HTERT RPE-1 (cell line): ENCODE measurements around the gene ETNK2.

Experiments used
- in situ Hi-C: fragments of 300-500 bp; cut with MboI; formaldehyde crosslinking; loops from 4 replicates; pipeline ENCODE4 v1.14.3; 2020; ENCODE audit warnings: low sequenced_read_pairs

The ETNK2 gene

GRCh38 chr1:204178487-204179281 is 26.8 kb upstream of the ETNK2 start:
- in situ Hi-C loops: no loop called here

DNA sequence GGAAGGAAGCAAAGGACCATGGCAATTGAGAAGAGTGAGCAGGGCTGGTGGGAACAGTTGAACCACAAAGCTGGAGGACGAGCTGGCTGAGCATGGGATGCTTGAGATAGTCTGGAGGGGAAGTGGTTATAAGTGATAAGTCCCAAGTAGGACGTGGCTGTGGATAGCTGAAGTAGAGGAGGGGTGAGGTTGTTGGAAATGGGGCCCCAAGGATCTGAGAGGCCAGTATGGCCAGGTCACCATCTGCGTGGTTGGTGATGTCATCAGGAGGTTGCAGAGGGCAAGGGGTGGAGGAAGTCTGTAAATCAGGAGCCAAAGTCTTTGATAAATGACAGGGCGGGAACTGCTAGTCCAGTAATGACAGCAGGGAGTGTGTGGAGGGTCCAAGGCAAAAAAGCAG is 25.3 kb upstream of the ETNK2 start:
- in situ Hi-C loops: no loop called here

GRCh38 chr1:204176049-204176448 is 24.2 kb upstream of the ETNK2 start:
- in situ Hi-C loops: no loop called here

- in situ Hi-C loops: loop anchor here (25.0 kb wide), 1 partner anchor 187 kb away; the partner anchor contains the start of gene PLEKHA6
These were observed 23.1 kb upstream of the ETNK2 start for GRCh38 chr1:204174958-204175357.

DNA sequence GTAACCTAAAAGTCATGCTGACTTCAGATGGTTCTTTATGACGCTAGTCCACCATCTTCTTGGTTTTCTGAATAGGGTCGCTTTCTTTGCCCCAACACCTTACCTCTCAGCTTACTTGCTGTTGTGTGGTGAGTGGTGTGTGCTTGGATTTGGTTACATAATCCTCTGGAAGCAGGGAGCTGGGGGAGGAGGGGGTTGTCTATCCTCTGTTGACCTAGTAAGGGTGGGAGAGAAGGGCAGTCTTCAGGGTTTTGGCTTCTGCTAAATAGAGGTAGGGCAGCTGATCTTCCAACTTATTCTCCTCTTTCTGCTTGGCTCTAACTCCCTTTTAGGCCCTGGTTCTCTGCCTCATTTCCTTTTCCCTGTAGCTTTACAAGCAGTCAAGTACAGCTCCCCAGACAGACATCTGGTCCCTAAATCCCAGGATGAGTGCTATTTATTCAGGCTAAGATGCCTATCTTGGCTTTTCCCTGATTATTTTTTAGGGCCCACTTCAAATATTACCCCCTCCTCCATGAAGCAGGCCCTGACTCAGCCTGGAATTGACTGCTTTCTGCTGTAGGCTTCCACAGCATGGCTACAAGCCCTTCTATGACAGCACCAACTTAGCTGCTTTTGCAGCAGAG is 20.7 kb upstream of the ETNK2 start:
- in situ Hi-C loops: loop anchor here (25.0 kb wide), 1 partner anchor 190 kb away; the partner anchor contains the start of gene PLEKHA6

- in situ Hi-C loops: loop anchor here (25.0 kb wide), 1 partner anchor 191 kb away; the partner anchor contains the start of gene PLEKHA6
These were observed 19.9 kb upstream of the ETNK2 start for GRCh38 chr1:204171751-204172178.

DNA sequence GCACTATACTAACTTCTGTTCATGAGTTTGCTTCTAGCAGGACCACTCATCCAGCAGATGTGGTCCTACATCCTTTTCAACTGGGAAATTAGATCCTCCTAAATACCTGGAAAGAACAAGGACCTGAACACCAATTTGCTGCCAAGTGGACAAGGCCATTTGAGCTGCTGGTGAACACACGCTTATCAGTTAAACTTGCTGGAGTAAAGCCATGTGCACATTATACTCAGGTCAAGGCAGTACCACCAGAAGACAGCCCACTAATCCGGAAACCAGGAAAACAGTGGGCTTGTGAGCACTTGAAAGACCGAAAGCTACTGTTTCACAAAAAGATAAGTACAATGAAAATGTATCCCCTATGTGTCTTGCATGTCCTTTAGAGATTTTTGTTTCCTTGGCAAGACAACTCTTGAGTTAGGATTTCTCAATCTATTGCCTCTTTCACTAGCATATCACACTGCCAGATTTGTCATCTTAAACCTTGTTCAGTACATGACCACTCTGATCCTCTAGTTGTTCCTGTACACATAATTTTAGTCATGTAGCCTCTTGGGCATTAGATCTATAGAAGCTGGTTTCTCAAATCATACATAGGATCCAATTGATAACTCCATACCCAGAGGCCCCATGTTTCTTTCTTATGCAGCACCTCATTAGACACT is 18.8 kb upstream of the ETNK2 start:
- in situ Hi-C loops: loop anchor here (25.0 kb wide), 1 partner anchor 192 kb away; the partner anchor contains the start of gene PLEKHA6

DNA sequence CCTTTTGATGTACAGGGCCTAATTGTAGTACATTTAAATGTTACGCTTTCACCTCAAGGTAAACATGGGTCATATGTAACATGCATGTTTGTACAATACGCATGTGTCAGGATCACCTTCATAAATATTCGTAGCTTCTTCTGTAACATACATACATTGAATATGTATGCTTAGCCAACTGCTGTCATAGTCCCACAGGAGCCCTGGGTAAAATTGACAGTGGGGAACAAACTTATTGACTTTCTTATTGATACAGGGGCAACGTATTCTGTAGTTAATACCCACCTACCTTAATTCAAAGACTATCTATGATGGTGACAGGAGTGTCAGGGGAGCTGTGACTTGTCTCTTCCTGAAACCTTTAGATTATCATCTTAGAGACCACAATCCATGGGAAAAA is 18.0 kb upstream of the ETNK2 start:
- in situ Hi-C loops: loop anchor here (25.0 kb wide), 1 partner anchor 192 kb away; the partner anchor contains the start of gene PLEKHA6

DNA sequence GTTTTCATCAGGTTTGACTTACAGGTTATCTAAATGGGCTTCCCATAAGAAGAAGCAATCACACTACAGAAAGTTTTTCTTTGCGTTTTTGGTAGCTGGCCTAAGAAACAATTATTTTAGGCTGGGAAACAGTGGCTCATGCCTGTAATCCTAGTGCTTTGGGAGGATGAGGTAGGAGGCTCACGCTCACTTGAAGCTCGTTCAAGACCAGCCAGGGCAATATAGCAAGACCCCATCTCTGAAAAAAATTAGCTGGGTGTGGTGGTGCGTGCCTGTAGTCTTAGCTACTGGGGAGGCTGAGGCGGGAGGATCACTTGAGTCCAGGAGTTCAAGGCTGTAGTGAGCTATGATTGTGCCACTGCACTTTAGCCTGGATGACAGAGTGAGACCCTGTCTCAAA is 15.9 kb upstream of the ETNK2 start:
- in situ Hi-C loops: loop anchor here (25.0 kb wide), 1 partner anchor 195 kb away; the partner anchor contains the start of gene PLEKHA6

- in situ Hi-C loops: loop anchor here (25.0 kb wide), 1 partner anchor 196 kb away; the partner anchor contains the start of gene PLEKHA6
These were observed 14.4 kb upstream of the ETNK2 start, which contains the start of gene REN for GRCh38 chr1:204166219-204166618. Gene REN, minus strand, starts transcription at chr1:204166337. Its CDS starts 44 bp downstream, at chr1:204166293.

DNA sequence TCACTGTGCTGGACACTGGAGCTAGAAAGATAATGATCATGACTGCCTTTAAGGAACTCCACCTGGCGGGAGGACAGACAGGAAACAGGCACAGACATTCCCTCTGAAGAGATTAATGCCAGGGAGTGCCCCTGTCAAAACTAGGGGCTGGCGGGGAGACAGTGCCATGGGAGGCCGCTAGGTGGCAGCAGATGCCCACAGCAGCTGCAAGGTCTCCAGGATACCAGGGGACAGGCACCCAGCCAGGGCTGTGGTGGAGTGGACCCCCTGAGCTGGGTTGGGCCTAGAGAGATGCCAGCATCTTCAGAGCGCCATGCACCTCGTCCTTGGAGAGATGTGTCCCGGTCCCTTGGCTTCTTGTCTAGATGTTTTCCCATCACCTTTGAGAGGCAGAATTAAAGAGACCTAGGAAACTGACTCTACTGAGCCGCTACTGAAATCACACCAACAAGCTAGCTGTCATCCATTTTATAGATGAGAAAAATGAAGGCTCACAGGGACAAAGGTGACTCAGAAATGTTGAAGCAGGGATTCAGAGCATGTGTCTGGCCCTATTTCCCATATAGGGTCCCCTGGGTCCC is 10.7 kb upstream of the ETNK2 start:
- in situ Hi-C loops: loop anchor here (25.0 kb wide), 1 partner anchor 200 kb away; the partner anchor contains the start of gene PLEKHA6

DNA sequence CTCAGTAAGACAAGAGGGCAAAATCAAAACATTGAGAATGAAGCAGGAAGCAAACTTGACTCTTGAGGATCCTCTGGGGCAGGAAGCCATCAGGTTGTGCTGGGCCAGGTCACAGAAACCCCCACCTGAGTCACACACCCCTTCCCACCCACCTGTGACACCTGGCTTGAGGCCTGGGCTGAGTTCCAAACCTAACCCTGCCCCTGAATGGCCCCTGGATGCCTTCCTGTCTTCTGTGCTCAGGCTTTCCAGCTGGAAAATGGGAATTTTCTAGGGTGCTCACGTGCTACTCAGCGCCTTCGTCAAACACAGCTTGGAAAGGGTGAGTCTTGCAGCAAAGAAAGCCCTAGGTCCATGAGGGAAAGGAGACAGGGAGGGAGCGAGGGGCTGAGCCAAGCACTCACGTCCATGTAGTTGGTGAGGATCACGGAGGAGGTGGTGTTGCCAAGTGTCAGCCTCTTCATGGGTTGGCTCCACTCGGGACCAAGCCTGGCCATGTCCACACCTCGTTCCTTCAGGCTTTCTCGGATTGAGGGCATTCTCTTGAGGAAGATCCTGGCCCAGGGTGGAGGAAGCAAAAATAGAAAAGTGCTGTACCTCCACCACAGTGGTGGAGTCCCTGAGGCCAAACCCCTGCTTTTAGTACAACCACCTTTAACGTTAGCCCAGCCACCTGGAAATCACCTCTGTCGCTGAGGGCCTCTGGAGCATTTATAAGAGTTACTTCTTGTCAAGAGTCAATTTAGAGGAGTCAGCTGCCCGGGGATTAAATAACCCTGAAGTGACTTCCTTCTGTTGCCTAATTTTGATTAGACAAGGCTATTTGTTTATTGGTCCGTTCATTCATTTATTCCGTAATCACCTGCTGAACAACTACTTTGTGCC is 10.0 kb upstream of the ETNK2 start:
- in situ Hi-C loops: loop anchor here (25.0 kb wide), 1 partner anchor 200 kb away; the partner anchor contains the start of gene PLEKHA6

GRCh38 chr1:204157962-204158361 is 6.1 kb upstream of the ETNK2 start:
- in situ Hi-C loops: loop anchor here (25.0 kb wide), 1 partner anchor 204 kb away; the partner anchor contains the start of gene PLEKHA6

DNA sequence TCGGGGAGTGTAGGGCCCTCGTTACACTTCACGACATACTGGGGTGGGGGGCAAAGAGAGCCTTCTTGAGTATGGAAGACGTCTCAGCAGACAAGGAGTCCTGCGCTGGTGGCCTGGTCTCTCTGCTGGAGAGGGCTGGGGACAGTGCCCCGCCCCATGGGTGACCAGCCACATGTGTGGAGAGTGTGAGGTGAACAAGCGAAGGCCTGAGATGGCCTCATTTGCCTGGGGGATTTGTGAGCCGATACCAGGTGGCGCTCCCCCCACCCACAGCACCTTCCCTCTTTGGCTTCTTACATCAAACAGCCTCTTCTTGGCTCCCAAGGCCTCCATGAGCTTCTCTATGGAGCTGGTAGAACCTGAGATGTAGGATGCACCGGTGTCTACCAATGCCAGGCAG is 4.0 kb upstream of the ETNK2 start:
- in situ Hi-C loops: loop anchor here (25.0 kb wide), 1 partner anchor 206 kb away; the partner anchor contains the start of gene PLEKHA6

- in situ Hi-C loops: loop anchor here (25.0 kb wide), 1 partner anchor 208 kb away; the partner anchor contains the start of gene PLEKHA6
These were observed 2.9 kb upstream of the ETNK2 start for GRCh38 chr1:204154568-204155255.

GRCh38 chr1:204153667-204154066 is 1.8 kb upstream of the ETNK2 start:
- in situ Hi-C loops: loop anchor here (25.0 kb wide), 1 partner anchor 209 kb away; the partner anchor contains the start of gene PLEKHA6

- in situ Hi-C loops: loop anchor here (25.0 kb wide), 1 partner anchor 210 kb away; the partner anchor contains the start of gene PLEKHA6
These were observed 633 bp upstream of the ETNK2 start for GRCh38 chr1:204152310-204153044.
